Activated CD4-positive, alpha-beta T cell treated with anti-CD3 and anti-CD28 coated beads, Interleukin-2, amount 10 ng/mL, durations not matched to agents 24 days and 14 days (primary cell): ENCODE results near the gene MTPN. TPM values are rescaled to one million over a fixed set of nuclear protein-coding genes. Genes with fewer than 3 reads are reported as not detected.
A peak's percentile ranks its signal among the peaks of the same experiment; 100 is the strongest.

Experiments
- DNase-seq: peaks from one replicate; pipeline ENCODE4 v3.0.0; 2022
- H3K27ac Mint-ChIP-seq: one replicate; pipeline ENCODE4 v1.8.0; 2022; ENCODE audit warnings: mild to moderate bottlenecking, mixed read lengths
- H3K27me3 Mint-ChIP-seq: one replicate; pipeline ENCODE4 v1.8.0; 2022; ENCODE audit warnings: mixed read lengths
- H3K36me3 Mint-ChIP-seq: one replicate; pipeline ENCODE4 v1.8.0; 2022; ENCODE audit warnings: low read depth, mild to moderate bottlenecking, mixed read lengths
- H3K4me1 Mint-ChIP-seq: one replicate; pipeline ENCODE4 v1.8.0; 2021; ENCODE audit warnings: mixed read lengths
- H3K4me3 Mint-ChIP-seq: one replicate; pipeline ENCODE4 v1.8.0; 2022; ENCODE audit warnings: mild to moderate bottlenecking, moderate library complexity, mixed read lengths
- H3K9me3 Mint-ChIP-seq: one replicate; pipeline ENCODE4 v1.8.0; 2021; ENCODE audit warnings: mixed read lengths
- intact Hi-C: fragments of 100-400 bp; cut with micrococcal nuclease; formaldehyde crosslinking; loops from one replicate; pipeline ENCODE4 v1.15.1; 2023
- total RNA-seq: library from RNA; stranded (reverse); gene quantifications from 2 replicates; pipeline ENCODE4 v1.2.3, GENCODE V29; 2022

Gene MTPN
- total RNA-seq, 1 donor from 2014 or later: 121 TPM

- H3K27ac Mint-ChIP-seq: no peak overlapping the region
- no peak for DNase-seq
- peak overlapping the region; percentile 95 for H3K4me3 Mint-ChIP-seq
- peaks cover 61% of the 10 kb centered on the region for H3K4me1 Mint-ChIP-seq
- peaks cover 10% of the 10 kb centered on the region for H3K36me3 Mint-ChIP-seq
- intact Hi-C loops: loop anchor here (1.0 to 10.0 kb wide), 5 partner anchors 315 to 1333 kb away; partner anchors contain the start of genes BPGM, CNOT4, NUP205 and STMP1
- H3K9me3 Mint-ChIP-seq: no peaks in the 10 kb centered on the region
- H3K27me3 Mint-ChIP-seq: no peaks in the 10 kb centered on the region
Measured at GRCh38 chr7:135977742-135978066, 545 bp upstream of the MTPN start.

GRCh38 chr7:135976312-135977006, 700 bp downstream of the MTPN start:
- intact Hi-C loops: loop anchor here (1.0 to 10.0 kb wide), 5 partner anchors 314 to 1332 kb away; partner anchors contain the start of genes BPGM, CNOT4, NUP205 and STMP1
- Mint-ChIP-seq H3K27ac (peak overlapping the region; percentile 86), H3K27me3 (no peaks in the 10 kb centered on the region), H3K4me3 (peak overlapping the region; percentile 95), H3K4me1 (peaks cover 57% of the 10 kb centered on the region), H3K36me3 (peaks cover 14% of the 10 kb centered on the region), H3K9me3 (no peaks in the 10 kb centered on the region)
- DNase-seq: peak; percentile 81

GRCh38 chr7:135975166-135975565, 2.0 kb downstream of the MTPN start:
- Mint-ChIP-seq H3K27me3 (no peaks in the 10 kb centered on the region), H3K4me1 (peaks cover 50% of the 10 kb centered on the region), H3K27ac (no peak overlapping the region), H3K9me3 (no peaks in the 10 kb centered on the region), H3K4me3 (peak overlapping the region; percentile 95), H3K36me3 (peaks cover 17% of the 10 kb centered on the region)
- intact Hi-C loops: loop anchor here (5.0 to 10.0 kb wide), 2 partner anchors 763 to 1330 kb away; partner anchors contain the start of genes BPGM and WDR91
- no peak for DNase-seq

GRCh38 chr7:135974667-135975066, 2.5 kb downstream of the MTPN start:
- H3K36me3 Mint-ChIP-seq: peaks cover 19% of the 10 kb centered on the region
- no peaks in the 10 kb centered on the region for H3K27me3 Mint-ChIP-seq
- H3K9me3 Mint-ChIP-seq: no peaks in the 10 kb centered on the region
- peak overlapping the region; percentile 40 for H3K4me3 Mint-ChIP-seq
- intact Hi-C loops: loop anchor here (5.0 to 10.0 kb wide), 2 partner anchors 762 to 1330 kb away; partner anchors contain the start of genes BPGM and WDR91
- H3K27ac Mint-ChIP-seq: peak overlapping the region; percentile 2
- no peak for DNase-seq
- peaks cover 45% of the 10 kb centered on the region for H3K4me1 Mint-ChIP-seq

GRCh38 chr7:135971366-135971725, 5.8 kb downstream of the MTPN start:
- intact Hi-C loops: loop anchor here (10.0 kb wide), 1 partner anchor 1327 kb away; the partner anchor contains the start of gene BPGM
- Mint-ChIP-seq H3K9me3 (no peaks in the 10 kb centered on the region), H3K4me3 (no peak overlapping the region), H3K27me3 (no peaks in the 10 kb centered on the region), H3K27ac (no peak overlapping the region), H3K36me3 (peaks cover 30% of the 10 kb centered on the region), H3K4me1 (peaks cover 51% of the 10 kb centered on the region)
- DNase-seq: no peak

- DNase-seq: no peak
- Mint-ChIP-seq H3K27ac (peak overlapping the region; percentile 2), H3K9me3 (no peaks in the 10 kb centered on the region), H3K27me3 (no peaks in the 10 kb centered on the region), H3K36me3 (peaks cover 32% of the 10 kb centered on the region), H3K4me3 (peak overlapping the region; percentile 1), H3K4me1 (peaks cover 47% of the 10 kb centered on the region)
- intact Hi-C loops: loop anchor here (10.0 kb wide), 1 partner anchor 1326 kb away; the partner anchor contains the start of gene BPGM
Measured at GRCh38 chr7:135970682-135971365, 6.3 kb downstream of the MTPN start.

- DNase-seq: no peak
- peaks cover 49% of the 10 kb centered on the region for H3K4me1 Mint-ChIP-seq
- no peak overlapping the region for H3K27ac Mint-ChIP-seq
- H3K36me3 Mint-ChIP-seq: peaks cover 32% of the 10 kb centered on the region
- no peaks in the 10 kb centered on the region for H3K9me3 Mint-ChIP-seq
- H3K27me3 Mint-ChIP-seq: no peaks in the 10 kb centered on the region
- H3K4me3 Mint-ChIP-seq: no peak overlapping the region
- intact Hi-C loops: loop anchor here (10.0 kb wide), 1 partner anchor 1325 kb away; the partner anchor contains the start of gene BPGM
Measured at GRCh38 chr7:135970045-135970444, 7.1 kb downstream of the MTPN start.

GRCh38 chr7:135966341-135967043, 10.7 kb downstream of the MTPN start:
- H3K9me3 Mint-ChIP-seq: no peaks in the 10 kb centered on the region
- peaks cover 41% of the 10 kb centered on the region for H3K4me1 Mint-ChIP-seq
- H3K36me3 Mint-ChIP-seq: peaks cover 24% of the 10 kb centered on the region
- intact Hi-C loops: no loop called here
- H3K4me3 Mint-ChIP-seq: no peak overlapping the region
- no peak overlapping the region for H3K27ac Mint-ChIP-seq
- H3K27me3 Mint-ChIP-seq: no peaks in the 10 kb centered on the region
- DNase-seq: no peak

- no peak overlapping the region for H3K27ac Mint-ChIP-seq
- H3K4me3 Mint-ChIP-seq: no peak overlapping the region
- peaks cover 38% of the 10 kb centered on the region for H3K4me1 Mint-ChIP-seq
- H3K27me3 Mint-ChIP-seq: no peaks in the 10 kb centered on the region
- no peak for DNase-seq
- H3K36me3 Mint-ChIP-seq: peaks cover 21% of the 10 kb centered on the region
- intact Hi-C loops: no loop called here
- H3K9me3 Mint-ChIP-seq: no peaks in the 10 kb centered on the region
Measured at GRCh38 chr7:135965602-135966001, 11.6 kb downstream of the MTPN start.

- Mint-ChIP-seq H3K27ac (no peak overlapping the region), H3K4me3 (no peak overlapping the region), H3K4me1 (peaks cover 38% of the 10 kb centered on the region), H3K36me3 (peaks cover 20% of the 10 kb centered on the region), H3K27me3 (no peaks in the 10 kb centered on the region), H3K9me3 (no peaks in the 10 kb centered on the region)
- DNase-seq: no peak
- intact Hi-C loops: no loop called here
Measured at GRCh38 chr7:135964791-135965190, 12.4 kb downstream of the MTPN start.

- Mint-ChIP-seq H3K36me3 (peaks cover 20% of the 10 kb centered on the region), H3K4me3 (no peak overlapping the region), H3K4me1 (peaks cover 38% of the 10 kb centered on the region), H3K27me3 (no peaks in the 10 kb centered on the region), H3K9me3 (no peaks in the 10 kb centered on the region), H3K27ac (no peak overlapping the region)
- no peak for DNase-seq
- intact Hi-C loops: no loop called here
Measured at GRCh38 chr7:135964274-135964673, 12.9 kb downstream of the MTPN start.

- Mint-ChIP-seq H3K27me3 (no peaks in the 10 kb centered on the region), H3K9me3 (no peaks in the 10 kb centered on the region), H3K27ac (no peak overlapping the region), H3K4me3 (no peak overlapping the region), H3K4me1 (peaks cover 31% of the 10 kb centered on the region), H3K36me3 (peaks cover 15% of the 10 kb centered on the region)
- DNase-seq: no peak
- intact Hi-C loops: no loop called here
Measured at GRCh38 chr7:135962802-135963201, 14.4 kb downstream of the MTPN start.

GRCh38 chr7:135960709-135961451, 16.3 kb downstream of the MTPN start:
- H3K4me3 Mint-ChIP-seq: no peak overlapping the region
- no peaks in the 10 kb centered on the region for H3K27me3 Mint-ChIP-seq
- H3K36me3 Mint-ChIP-seq: peaks cover 20% of the 10 kb centered on the region
- H3K27ac Mint-ChIP-seq: no peak overlapping the region
- intact Hi-C loops: no loop called here
- peaks cover 21% of the 10 kb centered on the region for H3K4me1 Mint-ChIP-seq
- H3K9me3 Mint-ChIP-seq: no peaks in the 10 kb centered on the region
- no peak for DNase-seq
